GM23248 (cell line): ENCODE results near the gene TRPM5. TPM values are rescaled to one million over a fixed set of nuclear protein-coding genes. Genes with fewer than 3 reads are reported as not detected.

Source experiments
- DNase-seq: peaks from one replicate; pipeline ENCODE4 v3.0.0-alpha.2; 2015
- H2AFZ ChIP-seq: fragments of 200-600 bp; sonication (generic); 2 replicates; pipeline ENCODE4 v1.6.1; 2016; ENCODE audit warnings: antibody characterized with exemption
- H3F3A ChIP-seq: fragments of 200-600 bp; sonication (generic); 2 replicates; pipeline ENCODE4 v1.6.1; 2016; ENCODE audit warnings: mild to moderate bottlenecking, antibody characterized with exemption, mixed run types; ENCODE audit not compliant: insufficient read depth
- H3K27ac ChIP-seq: fragments of 200-600 bp; sonication (generic); 2 replicates; pipeline ENCODE4 v1.5.1; 2016; ENCODE audit warnings: mild to moderate bottlenecking
- H3K27me3 ChIP-seq: fragments of 200-600 bp; sonication (generic); replicated peaks from 2 replicates; pipeline ENCODE4 v1.6.1; 2016; ENCODE audit warnings: mild to moderate bottlenecking; ENCODE audit not compliant: insufficient read depth
- H3K36me3 ChIP-seq: fragments of 200-600 bp; sonication (generic); 2 replicates; pipeline ENCODE4 v1.6.1; 2016; ENCODE audit warnings: low read depth, mild to moderate bottlenecking
- H3K4me1 ChIP-seq: fragments of 200-600 bp; sonication (generic); 2 replicates; pipeline ENCODE4 v1.6.1; 2016; ENCODE audit warnings: mild to moderate bottlenecking; ENCODE audit not compliant: insufficient read depth
- H3K4me2 ChIP-seq: fragments of 200-600 bp; sonication (generic); one replicate; pipeline ENCODE4 v1.6.1; 2016; ENCODE audit warnings: mild to moderate bottlenecking; ENCODE audit not compliant: unreplicated experiment
- H3K4me3 ChIP-seq: fragments of 200-600 bp; sonication (generic); 2 replicates; pipeline ENCODE4 v1.5.1; 2016; ENCODE audit warnings: mild to moderate bottlenecking
- H3K79me2 ChIP-seq: fragments of 200-600 bp; sonication (generic); 2 replicates; pipeline ENCODE4 v1.6.1; 2016; ENCODE audit warnings: mild to moderate bottlenecking; ENCODE audit not compliant: insufficient read depth
- H3K9ac ChIP-seq: fragments of 200-600 bp; sonication (generic); 2 replicates; pipeline ENCODE4 v1.6.1; 2016; ENCODE audit warnings: mild to moderate bottlenecking
- H3K9me2 ChIP-seq: fragments of 200-600 bp; sonication (generic); 2 replicates; pipeline ENCODE4 v1.6.1; 2016; ENCODE audit warnings: mixed run types, mild to moderate bottlenecking, moderate library complexity; ENCODE audit not compliant: insufficient read depth
- H3K9me3 ChIP-seq: fragments of 200-600 bp; sonication (generic); one replicate; pipeline ENCODE4 v1.6.1; 2017; ENCODE audit warnings: low read depth
- H4K20me1 ChIP-seq: fragments of 200-600 bp; sonication (generic); 2 replicates; pipeline ENCODE4 v1.6.0; 2016; ENCODE audit not compliant: insufficient read depth
- EZH2 ChIP-seq: fragments of 200-600 bp; sonication (generic); IDR thresholded peaks from 2 replicates; pipeline ENCODE4 v1.6.1; 2018; ENCODE audit warnings: antibody characterized with exemption, mild to moderate bottlenecking; ENCODE audit not compliant: insufficient read depth, poor library complexity, severe bottlenecking
- EZH2phosphoT487 ChIP-seq: fragments of 200-600 bp; sonication (generic); IDR thresholded peaks from 2 replicates; pipeline ENCODE4 v1.6.1; 2018; ENCODE audit warnings: antibody characterized with exemption, moderate library complexity, mild to moderate bottlenecking, low read depth; ENCODE audit not compliant: insufficient read depth
- WGBS, 2 experiments: methylation state at CpG; one replicate each; pipeline ENCODE4 v1.1.6; 2015 to 2017; ENCODE audit warnings: low lambda C conversion rate in 2 of 2, low coverage in 1 of 2; ENCODE audit errors: missing lambda C conversion rate in 2 of 2; 5-methylcytosine and 5-hydroxymethylcytosine counted together
- in situ Hi-C: fragments of 300-500 bp; cut with MboI; formaldehyde crosslinking; loops from 2 replicates; pipeline ENCODE4 v1.15.0; 2020
- polyA plus RNA-seq: library from polyadenylated mRNA; unstranded; fragments of >200 nt; fragmentation: Nextera tagmentation; extraction: Ambion mirVana; gene quantifications from 2 replicates; pipeline ENCODE4 v1.2.1, GENCODE V29; 2016
- total RNA-seq: library from RNA; depleted of rRNA; stranded (reverse); fragments of >200 nt; shearing (Covaris generic); gene quantifications from 2 replicates; pipeline ENCODE4 v1.2.3, GENCODE V29; 2014

The TRPM5 gene
- total and polyA plus RNA-seq, 2 experiments from 2014 or later = not detected

DNA sequence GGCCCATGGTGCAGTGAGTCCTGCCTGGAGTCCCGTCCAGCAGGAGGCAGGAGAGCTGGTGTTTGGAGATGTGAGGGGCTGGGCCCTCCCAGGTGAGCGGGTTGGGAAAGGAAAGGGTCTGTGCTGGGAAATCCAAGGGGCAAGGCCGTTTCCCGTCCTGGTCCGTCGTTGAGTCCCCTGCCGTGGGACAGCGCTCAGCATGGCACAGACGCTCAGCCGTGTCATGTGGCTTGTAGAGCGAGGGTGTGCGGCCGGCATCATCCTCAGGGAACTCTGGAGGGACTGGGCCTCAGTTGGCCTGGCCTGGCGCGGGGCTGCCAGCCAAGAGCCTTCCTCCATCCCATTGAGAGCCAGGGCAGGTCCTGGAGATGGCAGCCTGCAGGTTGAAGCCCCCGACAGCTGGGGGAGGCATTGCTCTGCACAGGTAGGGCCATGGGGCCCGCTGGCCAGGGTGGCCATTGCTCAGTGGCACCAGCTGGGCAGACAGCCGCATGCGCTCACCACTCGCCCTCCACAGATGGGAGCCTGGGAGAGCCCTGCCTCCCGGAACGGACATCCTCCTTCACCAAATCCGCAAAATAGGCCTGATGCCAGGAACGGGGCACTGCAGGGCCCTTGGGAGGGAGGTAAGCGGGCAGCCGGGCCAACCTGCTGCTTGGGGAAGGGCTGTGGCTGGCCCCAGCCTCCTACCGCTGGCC lies 29.2 kb upstream of the TRPM5 start:
- no peaks in the 10 kb centered on the region for H4K20me1 ChIP-seq
- H3K4me1 ChIP-seq = no peaks in the 10 kb centered on the region
- H3K4me3 ChIP-seq = no peak overlapping the region
- H3K9ac ChIP-seq = no peak overlapping the region
- no peaks in the 10 kb centered on the region for H3K9me3 ChIP-seq
- H3K27me3 ChIP-seq = peaks cover 22% of the 10 kb centered on the region
- no peak overlapping the region for H3K27ac ChIP-seq
- no peaks in the 10 kb centered on the region for H3K36me3 ChIP-seq
- no peaks in the 10 kb centered on the region for H3F3A ChIP-seq
- TF ChIP-seq EZH2 = no peak
- TF ChIP-seq EZH2phosphoT487 = no peak
- no peak overlapping the region for H2AFZ ChIP-seq
- no peaks in the 10 kb centered on the region for H3K79me2 ChIP-seq
- WGBS, 2 experiments = 71 to 74% methylated on average over 18 to 27 of the region's 27 CpGs
- no peak overlapping the region for H3K4me2 ChIP-seq
- H3K9me2 ChIP-seq = no peaks in the 10 kb centered on the region
- DNase-seq = no peak
- in situ Hi-C loops = no loop called here

DNA sequence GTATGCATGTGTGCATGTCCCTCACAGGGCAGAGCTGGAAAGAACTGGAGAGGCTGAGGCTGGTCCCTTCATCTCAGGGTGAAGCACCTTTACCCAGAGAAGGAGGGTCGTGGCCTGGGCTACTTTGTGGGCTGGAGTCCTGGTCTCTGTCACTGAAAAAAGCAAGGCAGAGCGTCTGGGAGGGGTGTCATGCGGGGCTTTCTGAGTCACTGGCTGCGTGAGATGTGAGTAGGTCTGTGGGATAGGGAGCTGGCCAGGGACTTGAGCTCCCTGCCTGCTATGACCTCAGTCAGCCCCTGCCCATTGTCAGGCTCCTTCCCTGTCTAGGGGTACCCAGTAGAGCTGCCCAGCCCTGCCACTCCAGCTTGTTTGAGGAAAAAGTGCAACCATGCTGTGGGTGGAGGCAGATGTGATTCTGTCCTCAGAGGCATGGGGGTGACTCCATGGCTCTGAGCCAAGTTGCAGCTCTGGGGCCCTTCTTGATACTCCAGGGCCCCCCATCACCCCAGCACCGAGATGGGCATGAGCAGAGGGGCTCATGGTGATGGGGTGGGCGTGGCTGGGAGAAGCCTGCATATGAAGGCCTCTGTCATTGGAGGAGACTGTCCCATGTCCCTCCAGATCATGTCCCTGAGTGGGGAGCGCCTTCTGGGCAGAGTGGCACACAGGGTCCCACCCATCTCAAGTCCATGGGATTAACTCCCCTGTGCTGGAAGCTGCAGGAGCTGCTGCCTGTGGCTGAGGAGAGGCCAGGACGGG lies 28.3 kb upstream of the TRPM5 start:
- H3K9me2 ChIP-seq = no peaks in the 10 kb centered on the region
- H3K27ac ChIP-seq = no peak overlapping the region
- no peak overlapping the region for H3K9ac ChIP-seq
- no peaks in the 10 kb centered on the region for H3K36me3 ChIP-seq
- DNase-seq = no peak
- TF ChIP-seq EZH2phosphoT487 (no peak), EZH2 (no peak)
- H3K27me3 ChIP-seq = peaks cover 22% of the 10 kb centered on the region
- H3K79me2 ChIP-seq = no peaks in the 10 kb centered on the region
- H4K20me1 ChIP-seq = no peaks in the 10 kb centered on the region
- no peak overlapping the region for H2AFZ ChIP-seq
- in situ Hi-C loops = no loop called here
- no peaks in the 10 kb centered on the region for H3K9me3 ChIP-seq
- H3K4me3 ChIP-seq = no peak overlapping the region
- H3F3A ChIP-seq = no peaks in the 10 kb centered on the region
- no peaks in the 10 kb centered on the region for H3K4me1 ChIP-seq
- 33% methylated on average over 8 of the region's 8 CpGs for WGBS, 2 experiments
- no peak overlapping the region for H3K4me2 ChIP-seq

DNA sequence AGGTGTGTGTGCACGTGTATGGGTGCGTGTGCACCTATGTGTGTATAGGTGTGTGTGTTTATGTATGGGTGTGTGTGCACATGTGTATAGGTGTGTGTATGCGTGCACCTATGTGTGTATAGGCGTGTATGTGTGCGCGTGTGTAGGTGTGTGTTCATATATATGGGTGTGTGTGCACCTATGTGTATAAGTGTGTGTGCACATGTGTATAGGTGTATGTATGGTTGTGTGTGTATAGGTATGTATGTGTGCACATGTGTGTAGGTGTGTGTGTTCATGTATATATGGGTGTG lies 27.4 kb upstream of the TRPM5 start:
- no peak for DNase-seq
- Histone ChIP-seq H3K9me2 (no peaks in the 10 kb centered on the region), H3K4me2 (no peak overlapping the region), H3K36me3 (no peaks in the 10 kb centered on the region), H3F3A (no peaks in the 10 kb centered on the region), H3K9me3 (no peaks in the 10 kb centered on the region), H3K4me3 (no peak overlapping the region), H2AFZ (no peak overlapping the region), H3K4me1 (no peaks in the 10 kb centered on the region), H3K79me2 (no peaks in the 10 kb centered on the region), H4K20me1 (no peaks in the 10 kb centered on the region), H3K9ac (no peak overlapping the region), H3K27ac (no peak overlapping the region), H3K27me3 (peaks cover 19% of the 10 kb centered on the region)
- no peak for TF ChIP-seq EZH2phosphoT487
- TF ChIP-seq EZH2 = no peak
- in situ Hi-C loops = no loop called here
- 89 to 93% methylated on average over 6 of the region's 6 CpGs for WGBS, 2 experiments

DNA sequence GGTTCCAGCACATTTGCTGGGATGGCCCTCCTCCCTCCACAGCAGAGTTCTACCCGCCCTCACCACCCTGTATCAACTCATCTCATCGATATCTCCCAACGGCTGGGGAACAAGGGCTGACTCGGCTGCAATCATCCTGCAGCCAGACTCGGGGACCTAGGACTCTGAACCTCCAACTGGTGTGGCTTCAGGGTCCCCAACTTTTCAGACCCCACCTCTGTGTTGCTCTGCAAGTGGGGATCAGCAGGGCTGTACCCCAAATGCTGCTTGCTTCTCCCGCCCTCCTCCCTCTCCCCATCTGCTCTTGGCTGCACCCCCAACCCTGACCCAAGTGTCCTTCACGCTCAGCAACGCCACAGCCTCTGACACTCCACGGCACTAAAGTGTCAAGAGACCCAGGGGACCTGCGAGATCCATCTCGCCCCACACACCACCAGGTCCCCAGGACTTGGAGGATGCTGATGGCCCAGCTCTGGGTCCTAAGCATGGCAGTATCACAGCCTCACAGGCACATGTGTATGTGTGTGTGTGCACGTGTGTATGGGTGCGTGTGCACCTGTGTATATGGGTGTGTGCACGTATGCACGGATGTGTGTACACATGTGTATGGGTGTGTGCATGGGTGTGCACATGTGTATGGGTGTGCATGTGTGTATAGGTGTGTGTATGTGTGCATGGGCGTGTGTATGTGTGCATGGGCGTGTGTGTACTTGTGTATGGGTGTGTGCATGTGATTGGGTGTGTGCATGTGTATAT lies 26.9 kb upstream of the TRPM5 start:
- Histone ChIP-seq H3K36me3 (no peaks in the 10 kb centered on the region), H3K4me3 (no peak overlapping the region), H3F3A (no peaks in the 10 kb centered on the region), H3K9me2 (no peaks in the 10 kb centered on the region), H3K27ac (no peak overlapping the region), H3K4me2 (no peak overlapping the region), H3K9ac (no peak overlapping the region), H3K79me2 (no peaks in the 10 kb centered on the region), H2AFZ (no peak overlapping the region), H3K4me1 (no peaks in the 10 kb centered on the region), H4K20me1 (no peaks in the 10 kb centered on the region), H3K9me3 (no peaks in the 10 kb centered on the region), H3K27me3 (peaks cover 14% of the 10 kb centered on the region)
- WGBS, 2 experiments = 66 to 69% methylated on average over 16 to 17 of the region's 17 CpGs
- TF ChIP-seq EZH2phosphoT487 = no peak
- no peak for DNase-seq
- in situ Hi-C loops = no loop called here
